ELR (cell line): ENCODE measurements around the gene TKFC.
"Not testable (repeated sequence)": the region's sequence is repeated elsewhere in the genome, so short reads cannot be mapped to it uniquely, and the experiment has no call there.

Experiments
- DNase-seq: peaks from one replicate; pipeline ENCODE4 v3.0.0-alpha.2; 2015; ENCODE audit warnings: low read depth

The TKFC gene

GRCh38 chr11:61369372-61370348, 36.6 kb downstream of the TKFC start:
- DNase-seq, result no peak

- no peak for DNase-seq
Measured at GRCh38 chr11:61370349-61371005, 37.4 kb downstream of the TKFC start.

- DNase-seq, result no peak
Measured at GRCh38 chr11:61372659-61373420, 39.8 kb downstream of the TKFC start.

GRCh38 chr11:61375761-61376108, 42.7 kb downstream of the TKFC start:
- DNase-seq, result no peak

- DNase-seq, result peak; percentile 30
Measured at GRCh38 chr11:61377461-61378160, 44.6 kb downstream of the TKFC start.

- DNase-seq, result peak; percentile 89
Measured at GRCh38 chr11:61378713-61379313, 45.8 kb downstream of the TKFC start.

GRCh38 chr11:61380884-61381283, 47.9 kb downstream of the TKFC start:
- DNase-seq, result no peak

GRCh38 chr11:61383859-61384258, 50.8 kb downstream of the TKFC start:
- DNase-seq, result not testable (repeated sequence)

- peak; percentile 44 for DNase-seq
Measured at GRCh38 chr11:61384271-61385242, 51.5 kb downstream of the TKFC start.

- no peak for DNase-seq
Measured at GRCh38 chr11:61390161-61390560, 57.1 kb downstream of the TKFC start.

- DNase-seq, result peak; percentile 42
Measured at GRCh38 chr11:61392981-61393595, 60.1 kb downstream of the TKFC start.
